Right atrium auricular region (tissue), 2 donors: ENCODE data around the gene ZIM2. TPM values are rescaled to one million over a fixed set of nuclear protein-coding genes. Genes with fewer than 3 reads are reported as not detected.
"Not testable (repeated sequence)": the region's sequence is repeated elsewhere in the genome, so short reads cannot be mapped to it uniquely, and the experiment has no call there.

Source experiments
- DNase-seq: peaks from one replicate; pipeline ENCODE4 v3.0.0-alpha.2; 2019; ENCODE audit warnings: low spot score
- H3K27ac ChIP-seq, 2 donors: fragments of 200-600 bp; sonication (generic); 1 replicate in 1 of 2; 2 replicates in 1 of 2; pipeline ENCODE4 v1.5.1; 2016 to 2019
- H3K27me3 ChIP-seq, 2 donors: fragments of 200-600 bp; sonication (generic); one replicate each; pipeline versions ENCODE4 v1.5.1 to v1.6.0; 2017 to 2019
- H3K36me3 ChIP-seq: fragments of 200-600 bp; sonication (generic); one replicate; pipeline ENCODE4 v1.5.1; 2016
- H3K4me1 ChIP-seq, 2 donors: fragments of 200-600 bp; sonication (generic); one replicate each; pipeline versions ENCODE4 v1.5.1 to v1.6.0; 2017 to 2019
- H3K4me3 ChIP-seq, 2 donors: fragments of 200-600 bp; sonication (generic); 1 replicate in 1 of 2; 2 replicates in 1 of 2; pipeline ENCODE4 v1.5.1; 2017 to 2019; ENCODE audit warnings: mild to moderate bottlenecking in 1 of 2, moderate library complexity in 1 of 2
- H3K9me3 ChIP-seq, 2 donors: fragments of 200-600 bp; sonication (generic); one replicate each; pipeline ENCODE4 v1.5.1; 2019
- total RNA-seq, 2 donors: library from RNA; depleted of rRNA; stranded (reverse); fragments of >200 nt; gene quantifications; one replicate each; pipeline ENCODE4 v1.1.0, GENCODE V29; 2016
- TF ChIP-seq, protein P1 (sequence below), 2 donors: fragments of 200-600 bp; sonication (generic); IDR thresholded peaks; one replicate each; pipeline ENCODE4 v1.5.1; 2019; ENCODE audit warnings: antibody characterized with exemption in 2 of 2

The ZIM2 gene
- total RNA-seq, 2 donors from 2014 or later: not detected

DNA sequence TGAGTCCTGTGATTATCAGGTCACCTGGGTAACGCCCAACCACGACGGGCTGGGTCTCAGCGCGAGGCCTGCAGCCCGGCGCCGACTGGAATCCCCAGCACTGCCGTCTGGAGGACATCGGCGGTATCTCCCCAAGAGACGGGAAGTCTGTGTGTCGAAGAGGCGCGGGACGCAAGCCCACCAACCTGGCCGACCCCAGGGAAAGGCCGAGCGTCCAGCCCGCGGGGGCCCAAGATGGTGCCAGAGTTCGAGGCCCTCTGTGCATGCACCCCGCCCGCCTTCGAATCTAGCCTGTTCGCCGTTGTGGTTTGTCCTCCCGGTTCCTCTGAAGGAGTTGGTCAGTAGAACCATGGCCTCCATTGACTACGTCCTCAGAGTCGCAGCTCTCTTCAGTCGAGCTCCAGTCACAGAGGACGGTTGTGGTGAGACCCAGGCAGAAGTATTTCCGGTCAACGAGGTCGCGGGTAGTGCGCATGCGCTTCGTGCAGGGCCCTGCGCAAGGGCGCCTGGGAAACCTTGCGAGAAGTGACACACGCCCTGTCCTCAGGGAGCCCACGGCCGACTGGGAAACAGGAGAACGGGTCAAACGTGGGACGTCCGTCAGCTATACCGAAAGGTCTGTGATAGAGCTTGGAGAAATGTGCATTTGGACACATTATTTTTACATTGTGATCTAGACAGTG lies 24.1 kb upstream of the ZIM2 start:
- Histone ChIP-seq H3K36me3 (no peaks in the 10 kb centered on the region), H3K27me3 (no peaks in the 10 kb centered on the region)
- no peak for DNase-seq

DNA sequence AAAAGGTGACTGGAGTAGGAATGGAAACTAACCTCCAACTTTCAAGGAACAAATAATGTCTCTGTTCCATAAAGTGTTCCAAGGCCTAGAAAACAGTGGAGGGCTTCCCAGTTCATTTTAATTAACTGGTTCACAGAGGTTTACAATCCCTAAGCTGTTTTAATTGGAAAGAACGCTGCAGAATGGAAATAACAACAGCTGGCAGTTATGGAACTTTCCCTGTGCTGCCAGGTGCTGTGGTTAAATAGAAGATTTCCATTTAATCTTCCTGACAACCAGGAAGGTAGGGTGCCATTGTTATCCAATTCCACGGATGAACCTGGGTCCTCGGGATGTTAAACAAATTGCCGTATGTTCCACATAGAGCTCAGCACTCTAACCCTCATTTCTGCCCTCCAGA lies 22.2 kb upstream of the ZIM2 start:
- no peaks in the 10 kb centered on the region for H3K36me3 ChIP-seq
- no peaks in the 10 kb centered on the region for H3K27me3 ChIP-seq
- no peak overlapping the region for H3K4me3 ChIP-seq
- TF ChIP-seq, protein P1, sequence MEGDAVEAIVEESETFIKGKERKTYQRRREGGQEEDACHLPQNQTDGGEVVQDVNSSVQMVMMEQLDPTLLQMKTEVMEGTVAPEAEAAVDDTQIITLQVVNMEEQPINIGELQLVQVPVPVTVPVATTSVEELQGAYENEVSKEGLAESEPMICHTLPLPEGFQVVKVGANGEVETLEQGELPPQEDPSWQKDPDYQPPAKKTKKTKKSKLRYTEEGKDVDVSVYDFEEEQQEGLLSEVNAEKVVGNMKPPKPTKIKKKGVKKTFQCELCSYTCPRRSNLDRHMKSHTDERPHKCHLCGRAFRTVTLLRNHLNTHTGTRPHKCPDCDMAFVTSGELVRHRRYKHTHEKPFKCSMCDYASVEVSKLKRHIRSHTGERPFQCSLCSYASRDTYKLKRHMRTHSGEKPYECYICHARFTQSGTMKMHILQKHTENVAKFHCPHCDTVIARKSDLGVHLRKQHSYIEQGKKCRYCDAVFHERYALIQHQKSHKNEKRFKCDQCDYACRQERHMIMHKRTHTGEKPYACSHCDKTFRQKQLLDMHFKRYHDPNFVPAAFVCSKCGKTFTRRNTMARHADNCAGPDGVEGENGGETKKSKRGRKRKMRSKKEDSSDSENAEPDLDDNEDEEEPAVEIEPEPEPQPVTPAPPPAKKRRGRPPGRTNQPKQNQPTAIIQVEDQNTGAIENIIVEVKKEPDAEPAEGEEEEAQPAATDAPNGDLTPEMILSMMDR (IDR thresholded peaks at IDR 0.05): no peak
- H3K4me1 ChIP-seq: no peaks in the 10 kb centered on the region
- H3K27ac ChIP-seq: no peak overlapping the region
- H3K9me3 ChIP-seq: no peaks in the 10 kb centered on the region
- no peak for DNase-seq

More for the DNA sequence above, 24.1 kb upstream of the ZIM2 start:
- H3K9me3 ChIP-seq: no peaks in the 10 kb centered on the region
- H3K4me1 ChIP-seq: no peaks in the 10 kb centered on the region
- TF ChIP-seq, protein P1 (IDR thresholded peaks at IDR 0.05): no peak
- no peak overlapping the region for H3K4me3 ChIP-seq
- no peak overlapping the region for H3K27ac ChIP-seq

DNA sequence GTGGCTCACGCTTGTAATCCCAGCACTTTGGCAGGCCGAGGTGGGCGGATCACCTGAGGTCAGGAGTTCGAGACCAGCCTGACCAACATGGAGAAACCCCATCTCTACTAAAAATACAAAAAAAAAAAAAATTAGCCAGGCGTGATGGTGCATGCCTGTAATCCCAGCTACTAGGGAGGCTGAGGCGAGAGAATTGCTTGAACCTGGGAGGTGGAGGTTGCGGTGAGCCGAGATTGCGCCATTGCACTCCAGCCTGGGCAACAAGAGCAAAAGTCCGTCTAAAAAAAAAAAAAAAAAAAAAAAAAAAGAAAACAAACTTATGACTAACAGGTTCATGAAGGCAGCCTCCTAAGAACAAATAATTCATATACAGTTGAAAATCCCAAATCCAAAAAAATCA lies 19.9 kb upstream of the ZIM2 start:
- not testable (repeated sequence) for DNase-seq, H3K27ac ChIP-seq, H3K27me3 ChIP-seq, H3K36me3 ChIP-seq, H3K4me3 ChIP-seq, H3K9me3 ChIP-seq, H3K4me1 ChIP-seq

DNA sequence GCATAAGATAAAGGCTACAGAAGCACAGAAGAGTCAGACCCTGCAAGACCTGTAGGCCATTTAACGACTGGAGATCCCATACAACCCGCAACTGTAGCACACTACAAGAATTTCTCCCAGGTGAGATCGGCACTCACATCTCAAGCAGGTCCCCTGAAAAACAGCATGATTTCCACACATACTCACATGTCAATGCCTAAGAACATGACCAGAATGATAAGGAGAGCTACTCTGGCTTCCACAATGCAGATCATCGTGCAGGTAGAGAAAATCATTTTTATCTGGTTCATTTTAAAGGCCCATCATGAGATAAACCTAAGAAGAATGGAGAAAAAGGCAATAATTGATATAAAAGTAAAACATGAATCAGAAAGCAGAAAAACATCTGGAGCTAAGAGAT lies 17.5 kb upstream of the ZIM2 start:
- H3K4me1 ChIP-seq: no peaks in the 10 kb centered on the region
- no peaks in the 10 kb centered on the region for H3K36me3 ChIP-seq
- H3K9me3 ChIP-seq: no peaks in the 10 kb centered on the region
- TF ChIP-seq, protein P1 (IDR thresholded peaks at IDR 0.05): no peak
- DNase-seq: no peak
- no peak overlapping the region for H3K4me3 ChIP-seq
- H3K27ac ChIP-seq: no peak overlapping the region
- no peaks in the 10 kb centered on the region for H3K27me3 ChIP-seq

DNA sequence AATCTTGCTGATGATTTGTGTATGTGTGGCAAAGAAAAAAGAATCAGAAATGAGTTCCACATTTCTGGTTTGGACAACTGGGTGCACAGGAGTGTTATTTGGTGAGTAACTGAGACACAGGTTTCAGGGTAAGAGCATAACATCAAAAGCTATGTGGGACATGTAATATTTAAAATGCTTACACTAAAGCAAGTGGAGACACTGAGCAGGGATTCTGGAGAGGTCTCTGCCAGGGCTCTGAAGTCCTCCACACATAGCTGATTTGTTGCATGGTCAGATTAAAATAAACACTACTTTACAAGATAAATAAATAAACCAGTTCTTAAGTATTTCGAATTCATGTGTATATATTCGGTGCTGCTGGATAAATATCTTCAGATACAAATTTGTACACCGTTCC lies 16.3 kb upstream of the ZIM2 start:
- Histone ChIP-seq H3K27ac (no peak overlapping the region), H3K9me3 (no peaks in the 10 kb centered on the region), H3K4me3 (no peak overlapping the region), H3K36me3 (no peaks in the 10 kb centered on the region), H3K4me1 (no peaks in the 10 kb centered on the region), H3K27me3 (no peaks in the 10 kb centered on the region)
- DNase-seq: no peak
- TF ChIP-seq, protein P1 (IDR thresholded peaks at IDR 0.05): no peak

DNA sequence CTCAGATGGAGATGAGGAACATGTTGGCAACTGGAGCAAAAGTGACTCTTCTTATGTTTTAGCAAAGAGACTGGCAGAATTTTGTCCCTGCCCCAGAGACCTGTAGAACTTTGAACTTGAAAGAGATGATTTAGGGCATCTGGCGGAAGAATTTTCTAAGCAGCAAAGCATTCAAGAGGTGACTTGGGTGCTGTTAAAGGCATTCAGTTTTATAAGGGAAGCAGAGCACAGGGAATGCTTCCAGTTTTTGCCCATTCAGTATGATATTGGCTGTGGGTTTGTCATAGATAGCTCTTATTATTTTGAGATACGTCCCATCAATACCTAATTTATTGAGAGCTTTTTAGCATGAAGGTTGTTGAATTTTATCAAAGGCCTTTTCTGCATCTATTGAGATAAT lies 11.8 kb upstream of the ZIM2 start:
- H3K4me1 ChIP-seq, H3K27me3 ChIP-seq, H3K4me3 ChIP-seq, H3K27ac ChIP-seq, H3K36me3 ChIP-seq, DNase-seq, H3K9me3 ChIP-seq: not testable (repeated sequence)

DNA sequence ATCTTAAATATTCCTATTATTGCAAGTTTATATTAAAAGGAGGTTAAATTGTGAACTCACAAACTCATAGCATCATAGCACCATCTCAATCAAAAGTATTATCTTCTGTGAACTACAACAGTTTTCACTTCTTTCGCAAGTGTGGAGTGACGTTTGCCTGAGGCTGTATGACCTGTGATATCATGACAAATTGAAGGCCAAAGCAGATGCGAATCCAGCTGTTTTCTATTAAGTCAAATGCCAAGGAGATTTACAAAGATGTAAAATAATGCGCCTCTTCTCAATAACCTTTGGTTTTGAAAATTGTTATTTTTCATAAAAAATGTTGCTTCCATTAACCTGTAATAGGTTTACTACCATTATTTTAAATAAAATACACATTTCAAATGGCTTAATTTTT lies 7.6 kb upstream of the ZIM2 start:
- Histone ChIP-seq H3K27me3 (no peaks in the 10 kb centered on the region), H3K9me3 (no peaks in the 10 kb centered on the region), H3K36me3 (no peaks in the 10 kb centered on the region), H3K4me1 (no peaks in the 10 kb centered on the region), H3K4me3 (no peak overlapping the region), H3K27ac (no peak overlapping the region)
- DNase-seq: no peak
- TF ChIP-seq, protein P1 (IDR thresholded peaks at IDR 0.05): no peak
